Gastrocnemius medialis (tissue), 4 donors: ENCODE data around the gene PRAMEF1.

Source experiments
- POLR2A ChIP-seq, 2 donors: fragments of 450-650 bp; IDR thresholded peaks; one replicate each; pipeline ENCODE4 v1.6.1; 2017; ENCODE audit warnings: antibody characterized with exemption in 2 of 2, mild to moderate bottlenecking in 2 of 2, moderate library complexity in 2 of 2
- TF ChIP-seq, protein P1 (sequence below), 5 experiments: fragments of 450-650 bp in 3 of 5; fragments of 200-600 bp in 2 of 5; sonication (generic) in 2 of 5; IDR thresholded peaks in 4 of 5; conservative IDR thresholded peaks in 1 of 5; 1 replicate in 4 of 5; 2 replicates in 1 of 5; pipeline ENCODE4 v1.5.1; 2016 to 2019; ENCODE audit warnings: antibody characterized with exemption in 5 of 5, mild to moderate bottlenecking in 3 of 5, moderate library complexity in 3 of 5

DNA sequence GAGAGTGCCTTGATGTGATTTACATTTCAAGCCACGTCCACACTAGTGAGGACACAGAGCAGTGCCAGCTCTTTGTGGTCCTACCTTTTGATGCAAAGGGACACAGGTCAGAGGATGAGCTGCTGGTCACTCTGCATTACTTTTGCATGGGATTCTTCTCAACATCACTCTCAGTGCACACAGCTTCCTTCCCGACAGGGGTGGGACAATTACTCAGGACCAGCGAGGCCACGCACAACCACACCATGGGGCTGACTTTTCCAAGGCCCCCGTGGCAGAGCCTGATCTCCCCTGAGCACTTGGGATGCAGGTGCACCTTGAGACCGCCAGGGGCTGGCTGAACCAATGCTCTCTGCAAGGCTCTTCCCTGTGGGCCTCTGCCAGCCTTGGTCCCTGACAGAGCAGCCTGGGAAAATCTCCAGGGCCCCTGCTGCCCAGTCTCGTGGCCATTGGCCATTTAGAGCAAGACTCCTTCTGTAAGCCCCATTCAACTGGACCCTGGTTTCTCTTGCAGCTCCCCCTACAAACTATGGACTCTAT, 30.9 kb upstream of the PRAMEF1 start:
- TF ChIP-seq POLR2A (IDR thresholded peaks at IDR 0.05), result no peak
- TF ChIP-seq, protein P1, sequence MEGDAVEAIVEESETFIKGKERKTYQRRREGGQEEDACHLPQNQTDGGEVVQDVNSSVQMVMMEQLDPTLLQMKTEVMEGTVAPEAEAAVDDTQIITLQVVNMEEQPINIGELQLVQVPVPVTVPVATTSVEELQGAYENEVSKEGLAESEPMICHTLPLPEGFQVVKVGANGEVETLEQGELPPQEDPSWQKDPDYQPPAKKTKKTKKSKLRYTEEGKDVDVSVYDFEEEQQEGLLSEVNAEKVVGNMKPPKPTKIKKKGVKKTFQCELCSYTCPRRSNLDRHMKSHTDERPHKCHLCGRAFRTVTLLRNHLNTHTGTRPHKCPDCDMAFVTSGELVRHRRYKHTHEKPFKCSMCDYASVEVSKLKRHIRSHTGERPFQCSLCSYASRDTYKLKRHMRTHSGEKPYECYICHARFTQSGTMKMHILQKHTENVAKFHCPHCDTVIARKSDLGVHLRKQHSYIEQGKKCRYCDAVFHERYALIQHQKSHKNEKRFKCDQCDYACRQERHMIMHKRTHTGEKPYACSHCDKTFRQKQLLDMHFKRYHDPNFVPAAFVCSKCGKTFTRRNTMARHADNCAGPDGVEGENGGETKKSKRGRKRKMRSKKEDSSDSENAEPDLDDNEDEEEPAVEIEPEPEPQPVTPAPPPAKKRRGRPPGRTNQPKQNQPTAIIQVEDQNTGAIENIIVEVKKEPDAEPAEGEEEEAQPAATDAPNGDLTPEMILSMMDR (IDR thresholded peaks at IDR 0.05 in 4 of 5, conservative IDR thresholded peaks at IDR 0.05 in 1 of 5), result no peak
